H1 (cell line): ENCODE results near the gene KLHDC7B. TPM values are rescaled to one million over a fixed set of nuclear protein-coding genes. Genes with fewer than 3 reads are reported as not detected.

Source experiments
- CTCF ChIA-PET: fragments of 300-600 bp; sonication (Branson Sonifier 250); formaldehyde crosslinking; loops from one replicate; lab custom pipeline; 2021; ENCODE audit not compliant: partially characterized antibody; lab: Charles Lee
- POLR2A ChIA-PET: fragments of 300-600 bp; sonication (Branson Sonifier 250); formaldehyde crosslinking; loops from one replicate; lab custom pipeline; 2021; ENCODE audit warnings: inconsistent platforms; ENCODE audit not compliant: partially characterized antibody; lab: Charles Lee
- DNase-seq, 2 experiments: peaks; one replicate each; pipeline versions ENCODE4 v3.0.0 to v3.0.0-alpha.2; 2010 to 2022; ENCODE audit warnings: low spot score in 2 of 2, low read depth in 1 of 2, mixed read lengths in 1 of 2
- FAIRE-seq: peaks from 2 replicates; lab custom pipeline; 2011; peaks lifted over from hg19 to GRCh38; lab: Jason Lieb, UNC
- H2AFZ ChIP-seq: 2 replicates; pipeline ENCODE4 v1.8.1; 2012; ENCODE audit warnings: low read length, inconsistent platforms
- H2AK5ac ChIP-seq: 2 replicates; pipeline ENCODE4 v1.6.1; 2013; ENCODE audit warnings: low read depth, low read length
- H2BK120ac ChIP-seq: replicated peaks from 2 replicates; pipeline ENCODE3; 2013; ENCODE audit warnings: low read depth, low read length, inconsistent platforms
- H2BK12ac ChIP-seq: 2 replicates; pipeline ENCODE4 v1.6.1; 2013; ENCODE audit warnings: low read depth, low read length
- H2BK15ac ChIP-seq: 2 replicates; pipeline ENCODE4 v1.6.1; 2013; ENCODE audit warnings: low read length
- H2BK20ac ChIP-seq: 2 replicates; pipeline ENCODE4 v1.6.1; 2013; ENCODE audit warnings: low read length
- H2BK5ac ChIP-seq: 2 replicates; pipeline ENCODE4 v1.6.1; 2013; ENCODE audit warnings: low read depth, low read length
- H3K14ac ChIP-seq: 2 replicates; pipeline ENCODE4 v1.6.1; 2013; ENCODE audit warnings: inconsistent platforms; ENCODE audit not compliant: insufficient read length
- H3K18ac ChIP-seq: 2 replicates; pipeline ENCODE4 v1.6.1; 2013; ENCODE audit warnings: low read length; ENCODE audit errors: extremely low read depth
- H3K23ac ChIP-seq: 2 replicates; pipeline ENCODE4 v1.6.1; 2013; ENCODE audit warnings: inconsistent platforms; ENCODE audit not compliant: insufficient read length
- H3K23me2 ChIP-seq: 2 replicates; pipeline ENCODE4 v1.6.1; 2013; ENCODE audit warnings: low read depth, low read length
- H3K27ac ChIP-seq: 2 replicates; pipeline ENCODE4 v1.6.1; 2011; ENCODE audit warnings: low read depth, low read length, inconsistent platforms
- H3K27me3 ChIP-seq, 4 experiments: replicated peaks in 1 of 4; 1 replicate in 1 of 4; 2 replicates in 3 of 4; pipeline versions ENCODE4 v1.6.1 to v1.8.1; 2011 to 2013; ENCODE audit warnings: low read length in 3 of 4, mild to moderate bottlenecking in 3 of 4, inconsistent platforms in 2 of 4, mixed read lengths in 2 of 4, moderate library complexity in 1 of 4; ENCODE audit not compliant: control insufficient read depth in 3 of 4, insufficient read depth in 3 of 4; ENCODE audit errors: extremely low read depth in 1 of 4
- H3K36me3 ChIP-seq, 4 experiments: 2 replicates each; pipeline versions ENCODE4 v1.6.1 to v1.8.1; 2011 to 2013; ENCODE audit warnings: mild to moderate bottlenecking in 4 of 4, low read length in 3 of 4, moderate library complexity in 2 of 4, control low read depth in 1 of 4, inconsistent platforms in 1 of 4; ENCODE audit not compliant: insufficient read depth in 4 of 4, control insufficient read depth in 2 of 4
- H3K4ac ChIP-seq: replicated peaks from 2 replicates; pipeline ENCODE3; 2013; ENCODE audit warnings: low read length, low read depth, mixed read lengths, inconsistent platforms; ENCODE audit not compliant: insufficient read length
- H3K4me1 ChIP-seq, 4 experiments: replicated peaks in 1 of 4; 1 replicate in 1 of 4; 2 replicates in 3 of 4; pipeline versions ENCODE4 v1.6.1 to v1.8.1; 2011 to 2013; ENCODE audit warnings: low read length in 3 of 4, inconsistent platforms in 2 of 4, mixed read lengths in 1 of 4; ENCODE audit not compliant: insufficient read depth in 4 of 4, control insufficient read depth in 3 of 4
- H3K4me2 ChIP-seq, 2 experiments: 2 replicates each; pipeline versions ENCODE4 v1.6.1 to v1.8.1; 2011 to 2013; ENCODE audit warnings: low read depth in 2 of 2, low read length in 2 of 2, control low read depth in 1 of 2, inconsistent platforms in 1 of 2, mild to moderate bottlenecking in 1 of 2; ENCODE audit not compliant: insufficient read depth in 1 of 2
- H3K4me3 ChIP-seq, 4 experiments: fragments of 200-600, 300-600 bp in 1 of 4; sonication (generic), shearing (Covaris generic), sonication (Bioruptor Twin) in 1 of 4; 2 replicates each; pipeline versions ENCODE4 v1.5.1 to v1.8.1; 2011 to 2016; ENCODE audit warnings: low read length in 4 of 4, low read depth in 3 of 4, control low read depth in 2 of 4, inconsistent platforms in 2 of 4, mild to moderate bottlenecking in 2 of 4, mixed read lengths in 1 of 4, moderate library complexity in 1 of 4; ENCODE audit not compliant: insufficient read depth in 2 of 4; ENCODE audit errors: extremely low read depth in 1 of 4
- H3K56ac ChIP-seq: replicated peaks from 2 replicates; pipeline ENCODE3; 2013; ENCODE audit warnings: low read depth, mild to moderate bottlenecking, mixed read lengths, low read length, inconsistent platforms; ENCODE audit not compliant: insufficient read length
- H3K79me1 ChIP-seq: 2 replicates; pipeline ENCODE4 v1.6.1; 2013; ENCODE audit warnings: low read depth, low read length, control low read depth
- H3K79me2 ChIP-seq, 2 experiments: 2 replicates each; pipeline versions ENCODE4 v1.6.1 to v1.8.1; 2012 to 2013; ENCODE audit warnings: low read length in 2 of 2, mild to moderate bottlenecking in 2 of 2, inconsistent platforms in 1 of 2; ENCODE audit not compliant: insufficient read depth in 2 of 2, control insufficient read depth in 1 of 2
- H3K9ac ChIP-seq, 4 experiments: replicated peaks in 1 of 4; 1 replicate in 1 of 4; 2 replicates in 3 of 4; pipeline versions ENCODE4 v1.6.1 to v1.8.1; 2011 to 2013; ENCODE audit warnings: low read depth in 3 of 4, low read length in 3 of 4, control low read depth in 2 of 4, mild to moderate bottlenecking in 2 of 4, moderate library complexity in 2 of 4, inconsistent platforms in 1 of 4; ENCODE audit errors: extremely low read depth in 1 of 4
- H3K9me3 ChIP-seq, 2 experiments: 2 replicates each; pipeline versions ENCODE4 v1.6.1 to v1.8.1; 2012 to 2013; ENCODE audit warnings: mild to moderate bottlenecking in 2 of 2, moderate library complexity in 2 of 2, control low read depth in 1 of 2, inconsistent platforms in 1 of 2, low read depth in 1 of 2, low read length in 1 of 2, mixed read lengths in 1 of 2; ENCODE audit not compliant: insufficient read depth in 2 of 2
- H4K20me1 ChIP-seq, 2 experiments: replicated peaks in 1 of 2; 2 replicates each; pipeline versions ENCODE3 to v1.8.1; 2011 to 2013; ENCODE audit warnings: inconsistent platforms in 2 of 2, low read length in 2 of 2, mild to moderate bottlenecking in 1 of 2; ENCODE audit not compliant: insufficient read depth in 2 of 2, control insufficient read depth in 1 of 2
- H4K5ac ChIP-seq: 2 replicates; pipeline ENCODE4 v1.6.1; 2013; ENCODE audit warnings: low read length, low read depth, mixed read lengths, inconsistent platforms; ENCODE audit not compliant: insufficient read length
- H4K8ac ChIP-seq: 2 replicates; pipeline ENCODE4 v1.8.0; 2013; ENCODE audit warnings: mild to moderate bottlenecking, moderate library complexity, low read length, inconsistent platforms; ENCODE audit not compliant: insufficient read depth; ENCODE audit errors: extremely low read depth
- H4K91ac ChIP-seq: replicated peaks from 2 replicates; pipeline ENCODE3; 2013; ENCODE audit warnings: low read length, mixed read lengths, inconsistent platforms; ENCODE audit not compliant: insufficient read length
- EP300 ChIP-seq, 2 experiments: IDR thresholded peaks; 1 replicate in 1 of 2; 2 replicates in 1 of 2; pipeline ENCODE4 v1.6.1; 2011 to 2012; ENCODE audit warnings: low read depth in 2 of 2, low read length in 2 of 2, mild to moderate bottlenecking in 2 of 2, borderline replicate concordance in 1 of 2, inconsistent platforms in 1 of 2, moderate library complexity in 1 of 2
- FOSL1 ChIP-seq: IDR thresholded peaks from 2 replicates; pipeline ENCODE4 v1.6.1; 2011; ENCODE audit warnings: mild to moderate bottlenecking, low read depth, low read length, moderate library complexity; ENCODE audit not compliant: insufficient read depth
- GTF2F1 ChIP-seq: IDR thresholded peaks from 2 replicates; pipeline ENCODE4 v1.6.1; 2012; ENCODE audit warnings: low read depth, low read length, improper control_type of control experiment, borderline replicate concordance
- SIN3A ChIP-seq, 2 experiments: IDR thresholded peaks in 1 of 2; conservative IDR thresholded peaks in 1 of 2; 2 replicates each; pipeline ENCODE4 v1.6.1; 2011 to 2012; ENCODE audit warnings: low read length in 2 of 2, improper control_type of control experiment in 1 of 2, low read depth in 1 of 2, mild to moderate bottlenecking in 1 of 2
- SP1 ChIP-seq: IDR thresholded peaks from 2 replicates; pipeline ENCODE4 v1.6.1; 2011; ENCODE audit warnings: low read depth, low read length
- whole genome bisulfite sequencing, 2 experiments: shearing (Covaris generic) in 1 of 2; methylation state at CpG; one replicate each; pipeline versions ENCODE4 v1.1.6 to v1.1.7; 2013 to 2015; ENCODE audit warnings: low lambda C conversion rate in 2 of 2, mixed read lengths in 2 of 2, inconsistent platforms in 1 of 2, low coverage in 1 of 2, missing lambda C conversion rate in 1 of 2; ENCODE audit not compliant: insufficient replicate concordance in 2 of 2, insufficient coverage in 1 of 2, insufficient read length in 1 of 2; ENCODE audit errors: extremely low coverage in 1 of 2, missing lambda C conversion rate in 1 of 2; 5-methylcytosine and 5-hydroxymethylcytosine counted together
- polyA plus RNA-seq, 7 experiments: library from polyadenylated mRNA; depleted of rRNA in 3 of 7; stranded (reverse) in 5 of 7; unstranded in 2 of 7; fragments of >200 nt in 5 of 7; fragments of 200-250 nt in 2 of 7; gene quantifications; 1 replicate in 5 of 7; 2 replicates in 1 of 7; 4 replicates in 1 of 7; pipeline versions ENCODE4 v1.2.1 to v1.2.3, GENCODE V29; 2011 to 2013; ENCODE audit warnings: missing spikeins in 2 of 7, mixed read lengths in 2 of 7
- total RNA-seq: library from RNA; stranded (reverse); fragmentation: NEBNext Ultra II Directional; extraction: Animal tissue kit (Norgen Biotek cat#: 25700); gene quantifications from 2 replicates; pipeline ENCODE4 v1.2.1, GENCODE V29; 2021
- TF ChIP-seq, protein P1 (sequence below): IDR thresholded peaks from 2 replicates; pipeline ENCODE4 v1.6.1; 2011; ENCODE audit warnings: low read length, improper control_type of control experiment
- TF ChIP-seq, protein P2 (sequence below): IDR thresholded peaks from 2 replicates; pipeline ENCODE4 v1.6.1; 2011; ENCODE audit warnings: low read depth, mild to moderate bottlenecking, low read length; ENCODE audit not compliant: insufficient read depth

Gene KLHDC7B
- total and polyA plus RNA-seq, 2 of the 8 experiments (the other 6 are each of a cell fraction or from before 2014, with no cell fraction given): not detected

DNA sequence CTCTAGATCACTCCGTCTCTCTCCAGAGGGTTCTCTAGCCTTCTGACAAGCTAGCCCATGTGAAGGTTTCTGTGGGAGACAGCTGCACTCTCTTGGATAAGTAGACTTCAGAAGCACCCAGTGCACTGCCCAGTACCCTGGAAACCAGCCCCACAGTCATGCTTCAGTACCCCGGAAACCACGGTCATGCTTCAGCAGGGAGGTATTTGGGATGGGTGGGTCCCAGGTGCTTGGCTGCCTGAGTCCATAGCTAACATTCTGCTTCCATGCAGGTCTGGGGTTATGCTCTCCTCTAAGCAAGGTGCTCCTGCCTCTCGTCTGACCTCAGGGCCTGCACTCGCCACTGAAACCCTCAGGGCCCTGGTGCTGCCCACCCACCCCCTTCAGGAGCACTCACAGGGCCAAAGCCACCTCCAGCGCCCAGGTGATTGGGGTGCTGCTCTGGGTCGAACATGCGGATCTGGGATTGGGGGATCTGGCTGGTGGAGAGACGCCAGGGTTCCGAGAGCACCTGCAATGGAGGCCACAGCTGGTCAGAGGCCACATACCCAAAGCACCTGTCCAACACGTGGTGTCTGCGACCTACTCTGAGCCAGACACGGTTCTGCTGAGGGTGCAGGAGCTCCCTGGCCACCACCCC is 24.3 kb downstream of the KLHDC7B start:
- H2BK15ac ChIP-seq: no peak overlapping the region
- no peaks in the 10 kb centered on the region for H3K27me3 ChIP-seq
- no peak overlapping the region for H3K9ac ChIP-seq
- no peak for FAIRE-seq
- H4K5ac ChIP-seq: no peak overlapping the region
- no peaks in the 10 kb centered on the region for H3K23me2 ChIP-seq
- POLR2A ChIA-PET: interaction anchor here (0.6 to 2.5 kb wide), 3 partner anchors 9 to 83 kb away, joined by 3 to 8 read pairs (median 3); partner anchors contain the start of gene CPT1B
- no peaks in the 10 kb centered on the region for H3K4me1 ChIP-seq
- no peak for TF ChIP-seq GTF2F1
- no peak for TF ChIP-seq EP300 (IDR thresholded peaks at IDR 0.05; ENCODE audit: borderline replicate concordance in 1 of 2, low read depth in 2 of 2, low read length in 2 of 2)
- no peak for TF ChIP-seq FOSL1
- TF ChIP-seq, protein P1, sequence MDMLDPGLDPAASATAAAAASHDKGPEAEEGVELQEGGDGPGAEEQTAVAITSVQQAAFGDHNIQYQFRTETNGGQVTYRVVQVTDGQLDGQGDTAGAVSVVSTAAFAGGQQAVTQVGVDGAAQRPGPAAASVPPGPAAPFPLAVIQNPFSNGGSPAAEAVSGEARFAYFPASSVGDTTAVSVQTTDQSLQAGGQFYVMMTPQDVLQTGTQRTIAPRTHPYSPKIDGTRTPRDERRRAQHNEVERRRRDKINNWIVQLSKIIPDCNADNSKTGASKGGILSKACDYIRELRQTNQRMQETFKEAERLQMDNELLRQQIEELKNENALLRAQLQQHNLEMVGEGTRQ: no peak
- TF ChIP-seq, protein P2, sequence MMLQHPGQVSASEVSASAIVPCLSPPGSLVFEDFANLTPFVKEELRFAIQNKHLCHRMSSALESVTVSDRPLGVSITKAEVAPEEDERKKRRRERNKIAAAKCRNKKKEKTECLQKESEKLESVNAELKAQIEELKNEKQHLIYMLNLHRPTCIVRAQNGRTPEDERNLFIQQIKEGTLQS: no peak
- TF ChIP-seq SIN3A (conservative IDR thresholded peaks at IDR 0.05 in 1 of 2, IDR thresholded peaks at IDR 0.05 in 1 of 2; ENCODE audit: low read depth in 1 of 2, low read length in 2 of 2): no peak
- no peak for TF ChIP-seq SP1
- TF ChIP-seq, all 59 proteins: peak for 0
- Histone ChIP-seq H3K4me3 (no peak overlapping the region), H3K9me3 (no peaks in the 10 kb centered on the region), H3K79me2 (no peaks in the 10 kb centered on the region), H4K91ac (no peak overlapping the region), H3K36me3 (peaks cover 12 to 38% (median 29%) of the 10 kb centered on the region in 4 experiments; a peak in 7 of 8 replicates), H2BK120ac (no peak overlapping the region), H3K4ac (no peak overlapping the region), H3K14ac (no peak overlapping the region), H2BK12ac (no peak overlapping the region), H3K4me2 (no peak overlapping the region), H2BK20ac (no peak overlapping the region), H3K56ac (no peak overlapping the region), H4K20me1 (peaks cover 4 to 19% of the 10 kb centered on the region in 2 experiments), H4K8ac (no peak overlapping the region), H2BK5ac (no peak overlapping the region), H3K18ac (no peak overlapping the region), H2AK5ac (no peak overlapping the region), H3K23ac (no peak overlapping the region), H3K27ac (no peak overlapping the region), H3K79me1 (no peaks in the 10 kb centered on the region), H2AFZ (no peak overlapping the region)
- WGBS, 2 experiments: 87% methylated on average over 12 of the region's 13 CpGs; no CpG with 5 or more reads in 1 of the 2 experiments
- DNase-seq: no peak
- CTCF ChIA-PET: interaction anchor here (0.6 to 2.3 kb wide), 3 partner anchors 126 to 161 kb away, joined by 3 to 7 read pairs (median 4); no protein-coding TSS in a partner anchor
